IMR-90 (cell line): ENCODE results near the gene TRMT2B.

Experiments used
- BHLHE40 ChIP-seq: fragments of 150-350 bp; IDR thresholded peaks from 2 replicates; pipeline ENCODE4 v1.6.1; 2016; ENCODE audit warnings: mild to moderate bottlenecking, low read depth, low read length
- CEBPB ChIP-seq: IDR thresholded peaks from 2 replicates; pipeline ENCODE4 v1.6.1; 2012; ENCODE audit warnings: low read depth, low read length, improper control_type of control experiment
- CHD1 ChIP-seq: IDR thresholded peaks from 2 replicates; pipeline ENCODE4 v1.6.1; 2012; ENCODE audit warnings: low read depth, low read length, improper control_type of control experiment
- MAFK ChIP-seq: IDR thresholded peaks from 2 replicates; pipeline ENCODE4 v1.6.1; 2012; ENCODE audit warnings: low read depth, low read length, improper control_type of control experiment
- MAZ ChIP-seq: IDR thresholded peaks from 2 replicates; pipeline ENCODE4 v1.6.1; 2012; ENCODE audit warnings: low read depth, mild to moderate bottlenecking, low read length, improper control_type of control experiment, moderate library complexity, borderline replicate concordance
- MXI1 ChIP-seq: IDR thresholded peaks from 2 replicates; pipeline ENCODE4 v1.6.1; 2012; ENCODE audit warnings: low read depth, mild to moderate bottlenecking, low read length, moderate library complexity, borderline replicate concordance
- POLR2A ChIP-seq: IDR thresholded peaks from 2 replicates; pipeline ENCODE4 v1.6.1; 2012; ENCODE audit warnings: mild to moderate bottlenecking, low read depth, low read length
- RAD21 ChIP-seq: IDR thresholded peaks from 2 replicates; pipeline ENCODE4 v1.6.1; 2012; ENCODE audit warnings: low read length, improper control_type of control experiment
- RCOR1 ChIP-seq: IDR thresholded peaks from 2 replicates; pipeline ENCODE4 v1.6.1; 2012; ENCODE audit warnings: mild to moderate bottlenecking, low read length, improper control_type of control experiment; ENCODE audit not compliant: insufficient replicate concordance
- RFX5 ChIP-seq: IDR thresholded peaks from 2 replicates; pipeline ENCODE4 v1.8.0; 2012; ENCODE audit warnings: low read depth, mild to moderate bottlenecking, low read length, moderate library complexity
- SMC3 ChIP-seq: fragments of 150-350 bp; IDR thresholded peaks from 2 replicates; pipeline ENCODE4 v1.6.1; 2016; ENCODE audit warnings: low read depth, mild to moderate bottlenecking, antibody characterized with exemption, low read length, moderate library complexity
- TF ChIP-seq, protein P1 (sequence below): conservative IDR thresholded peaks from 2 replicates; pipeline ENCODE4 v1.5.1; 2012; ENCODE audit warnings: mild to moderate bottlenecking, low read depth, low read length, improper control_type of control experiment
- TF ChIP-seq, protein P2 (sequence below): fragments of 150-350 bp; IDR thresholded peaks from 2 replicates; pipeline ENCODE4 v1.6.1; 2017; ENCODE audit warnings: mild to moderate bottlenecking, antibody characterized with exemption, low read length, low read depth

DNA sequence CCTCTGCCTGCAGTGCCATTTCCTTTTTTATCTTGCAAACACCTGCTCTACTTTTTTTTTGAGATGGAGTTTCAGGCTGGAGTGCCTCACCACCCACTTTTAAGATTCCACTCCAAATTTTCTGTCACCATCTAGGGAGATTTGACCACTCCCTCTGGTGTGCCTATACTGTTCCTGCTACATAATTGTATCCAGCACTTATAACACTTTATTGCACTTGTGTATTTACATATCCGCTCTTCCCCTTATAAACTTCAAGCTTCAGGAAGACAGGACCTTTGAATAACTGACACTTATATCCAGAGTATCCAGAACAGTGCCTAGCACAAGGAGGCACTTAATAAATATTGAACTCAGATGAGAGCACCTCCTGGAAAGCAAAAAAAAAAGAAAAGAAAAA is 39.9 kb upstream of the TRMT2B start:
- TF ChIP-seq, protein P1, sequence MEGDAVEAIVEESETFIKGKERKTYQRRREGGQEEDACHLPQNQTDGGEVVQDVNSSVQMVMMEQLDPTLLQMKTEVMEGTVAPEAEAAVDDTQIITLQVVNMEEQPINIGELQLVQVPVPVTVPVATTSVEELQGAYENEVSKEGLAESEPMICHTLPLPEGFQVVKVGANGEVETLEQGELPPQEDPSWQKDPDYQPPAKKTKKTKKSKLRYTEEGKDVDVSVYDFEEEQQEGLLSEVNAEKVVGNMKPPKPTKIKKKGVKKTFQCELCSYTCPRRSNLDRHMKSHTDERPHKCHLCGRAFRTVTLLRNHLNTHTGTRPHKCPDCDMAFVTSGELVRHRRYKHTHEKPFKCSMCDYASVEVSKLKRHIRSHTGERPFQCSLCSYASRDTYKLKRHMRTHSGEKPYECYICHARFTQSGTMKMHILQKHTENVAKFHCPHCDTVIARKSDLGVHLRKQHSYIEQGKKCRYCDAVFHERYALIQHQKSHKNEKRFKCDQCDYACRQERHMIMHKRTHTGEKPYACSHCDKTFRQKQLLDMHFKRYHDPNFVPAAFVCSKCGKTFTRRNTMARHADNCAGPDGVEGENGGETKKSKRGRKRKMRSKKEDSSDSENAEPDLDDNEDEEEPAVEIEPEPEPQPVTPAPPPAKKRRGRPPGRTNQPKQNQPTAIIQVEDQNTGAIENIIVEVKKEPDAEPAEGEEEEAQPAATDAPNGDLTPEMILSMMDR, result no peak
- TF ChIP-seq BHLHE40 (no peak), POLR2A (no peak), CEBPB (no peak), MAZ (no peak), SMC3 (no peak), CHD1 (no peak), RCOR1 (no peak), MAFK (no peak), RAD21 (no peak), MXI1 (no peak), RFX5 (no peak)
- TF ChIP-seq, protein P2, sequence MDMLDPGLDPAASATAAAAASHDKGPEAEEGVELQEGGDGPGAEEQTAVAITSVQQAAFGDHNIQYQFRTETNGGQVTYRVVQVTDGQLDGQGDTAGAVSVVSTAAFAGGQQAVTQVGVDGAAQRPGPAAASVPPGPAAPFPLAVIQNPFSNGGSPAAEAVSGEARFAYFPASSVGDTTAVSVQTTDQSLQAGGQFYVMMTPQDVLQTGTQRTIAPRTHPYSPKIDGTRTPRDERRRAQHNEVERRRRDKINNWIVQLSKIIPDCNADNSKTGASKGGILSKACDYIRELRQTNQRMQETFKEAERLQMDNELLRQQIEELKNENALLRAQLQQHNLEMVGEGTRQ, result no peak
